Spleen (tissue), 11 donors: Measurements from ENCODE around the gene SUSD3. TPM values are rescaled to one million over a fixed set of nuclear protein-coding genes. Genes with fewer than 3 reads are reported as not detected.
A peak's percentile ranks its signal among the peaks of the same experiment; 100 is the strongest.

ENCODE experiments used
- DNase-seq: peaks from one replicate; pipeline ENCODE4 v3.0.0-alpha.2; 2020
- H3K27ac ChIP-seq, 8 donors: fragments of 200-600 bp; sonication (generic) in 7 of 8; 1 replicate in 4 of 8; 2 replicates in 4 of 8; pipeline versions ENCODE4 v1.5.0 to v1.8.0; 2016 to 2021; ENCODE audit warnings: inconsistent platforms in 4 of 8, mild to moderate bottlenecking in 4 of 8, moderate library complexity in 1 of 8
- H3K27me3 ChIP-seq, 7 donors: fragments of 200-600 bp; sonication (generic) in 6 of 7; replicated peaks in 1 of 7; 1 replicate in 4 of 7; 2 replicates in 3 of 7; pipeline versions ENCODE4 v1.5.0 to v1.8.0; 2016 to 2021; ENCODE audit warnings: inconsistent platforms in 3 of 7, mild to moderate bottlenecking in 1 of 7
- H3K36me3 ChIP-seq, 6 donors: fragments of 200-600 bp; sonication (generic) in 5 of 6; 1 replicate in 4 of 6; 2 replicates in 2 of 6; pipeline versions ENCODE4 v1.5.0 to v1.8.0; 2016 to 2021; ENCODE audit warnings: inconsistent platforms in 2 of 6
- H3K4me1 ChIP-seq, 6 donors: fragments of 200-600 bp; sonication (generic) in 5 of 6; 1 replicate in 3 of 6; 2 replicates in 3 of 6; pipeline versions ENCODE4 v1.5.0 to v1.8.0; 2016 to 2021; ENCODE audit warnings: inconsistent platforms in 3 of 6
- H3K4me3 ChIP-seq, 8 donors: fragments of 200-600 bp; sonication (generic) in 7 of 8; 1 replicate in 4 of 8; 2 replicates in 4 of 8; pipeline versions ENCODE4 v1.5.0 to v1.8.0; 2016 to 2021; ENCODE audit warnings: inconsistent platforms in 4 of 8, mild to moderate bottlenecking in 4 of 8, moderate library complexity in 2 of 8
- H3K9me3 ChIP-seq, 8 donors: fragments of 200-600 bp; sonication (generic) in 7 of 8; 1 replicate in 4 of 8; 2 replicates in 4 of 8; pipeline versions ENCODE4 v1.5.0 to v1.8.0; 2016 to 2021; ENCODE audit warnings: inconsistent platforms in 4 of 8
- POLR2A ChIP-seq, 3 donors: fragments of 450-650 bp; IDR thresholded peaks; one replicate each; pipeline ENCODE4 v1.5.1; 2017; ENCODE audit warnings: antibody characterized with exemption in 3 of 3, mild to moderate bottlenecking in 1 of 3
- POLR2AphosphoS5 ChIP-seq, 3 donors: sonication (generic); formaldehyde crosslinking; IDR thresholded peaks; one replicate each; pipeline ENCODE4 v1.5.1; 2017; ENCODE audit warnings: antibody characterized with exemption in 3 of 3
- WGBS, 5 donors: extraction: QIAGEN DNeasy Blood & Tissue Kit in 3 of 5; methylation state at CpG; one replicate each; pipeline versions ENCODE4 v1.1.5 to v1.1.7; 2013 to 2018; 5-methylcytosine and 5-hydroxymethylcytosine counted together
- intact Hi-C: fragments of 100-400 bp; cut with DNase I; formaldehyde crosslinking; loops from one replicate; pipeline ENCODE4 v1.15.0; 2023; ENCODE audit warnings: low total_unique reads
- polyA plus RNA-seq, 3 donors: library from polyadenylated mRNA; stranded (reverse); fragments of 200-250 nt; gene quantifications; one replicate each; pipeline ENCODE4 v1.2.1, GENCODE V29; 2013
- total RNA-seq, 7 donors: library from RNA; depleted of rRNA in 3 of 7; stranded (reverse); fragments of >200 nt in 3 of 7; fragmentation: NEBNext Ultra II Directional in 4 of 7; extraction: Animal tissue kit (Norgen Biotek cat#: 25700) in 4 of 7; gene quantifications; one replicate each; pipeline versions ENCODE4 v1.1.0 to v1.2.1, GENCODE V29; 2016 to 2021
- TF ChIP-seq, protein P1 (sequence below), 11 experiments: fragments of 200-600 bp in 7 of 11; fragments of 450-650 bp in 4 of 11; sonication (generic) in 4 of 11; IDR thresholded peaks in 8 of 11; conservative IDR thresholded peaks in 3 of 11; 1 replicate in 7 of 11; 2 replicates in 4 of 11; pipeline versions ENCODE4 v1.4.0 to v1.8.0; 2016 to 2021; ENCODE audit warnings: antibody characterized with exemption in 11 of 11, inconsistent platforms in 4 of 11, mild to moderate bottlenecking in 1 of 11
- donor health status: healthy with polysubstance abuse.
- donor health status: DM: no; HTN: no; CAD: no; lungs with moderate emphysema.
- donor health status: DM: no; HTN: no; CAD: no.
- donor health status: Bipolar disorder and iron deficiency.
- donor health status: healthy.
- donor health status: DM: no; HTN: no; CAD: no.
- donor health status: DM: yes; HTN: yes; CAD: no.

The SUSD3 gene
- total and polyA plus RNA-seq, 10 donors, result 27.6 to 68.8 (median 48.3) TPM

DNA sequence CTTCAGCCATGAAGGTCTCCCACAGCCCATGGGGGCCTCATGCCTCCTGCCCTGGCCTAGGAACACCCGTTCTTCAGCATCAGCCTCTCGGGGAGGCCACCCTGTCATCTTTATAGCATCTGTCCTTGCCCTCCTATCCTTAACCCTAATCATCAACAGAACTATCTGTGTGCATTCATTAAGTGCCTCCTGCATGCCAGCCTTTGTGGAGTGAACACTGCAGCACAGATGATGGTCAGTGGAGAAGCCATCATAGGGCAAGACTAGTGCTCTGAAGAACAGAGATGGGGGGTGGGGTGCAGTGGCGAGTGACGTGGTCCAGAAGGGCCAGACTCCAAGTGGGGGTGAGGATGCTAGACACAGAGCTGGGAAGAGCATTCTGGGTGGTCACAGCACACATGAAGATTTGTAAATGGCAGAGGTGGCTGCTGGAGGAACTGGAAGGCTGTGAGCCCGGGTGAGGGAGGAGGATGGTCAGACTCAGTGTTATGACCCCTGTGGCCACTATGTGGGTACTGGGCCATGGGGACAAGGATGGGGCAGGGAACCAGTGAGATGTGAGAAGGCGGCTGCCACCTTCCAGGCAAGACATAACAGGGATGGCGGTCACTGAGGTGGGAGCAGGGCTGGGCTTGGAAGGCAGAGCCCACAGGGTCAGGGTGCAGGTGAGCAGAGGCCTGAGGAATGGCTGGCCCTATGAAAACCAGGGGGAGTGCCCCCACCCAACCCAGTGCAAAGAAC is 33.9 kb downstream of the SUSD3 start:
- DNase-seq, result peak; percentile 77
- peaks cover 0 to 6% (median 0%) of the 10 kb centered on the region in 8 donors for H3K9me3 ChIP-seq
- H3K4me3 ChIP-seq, result no peak overlapping the region
- peaks cover 33 to 55% (median 45%) of the 10 kb centered on the region in 6 donors for H3K4me1 ChIP-seq
- 76 to 95% (median 85%) methylated on average over 7 of the region's 7 CpGs for WGBS, 5 donors
- peak overlapping the region; percentile 46 to 100 (median 98) for H3K27ac ChIP-seq
- peaks cover 0 to 23% (median 0%) of the 10 kb centered on the region in 6 donors for H3K36me3 ChIP-seq
- no peak for TF ChIP-seq POLR2A (IDR thresholded peaks at IDR 0.05)
- TF ChIP-seq POLR2AphosphoS5 (IDR thresholded peaks at IDR 0.05), result no peak
- TF ChIP-seq, protein P1, sequence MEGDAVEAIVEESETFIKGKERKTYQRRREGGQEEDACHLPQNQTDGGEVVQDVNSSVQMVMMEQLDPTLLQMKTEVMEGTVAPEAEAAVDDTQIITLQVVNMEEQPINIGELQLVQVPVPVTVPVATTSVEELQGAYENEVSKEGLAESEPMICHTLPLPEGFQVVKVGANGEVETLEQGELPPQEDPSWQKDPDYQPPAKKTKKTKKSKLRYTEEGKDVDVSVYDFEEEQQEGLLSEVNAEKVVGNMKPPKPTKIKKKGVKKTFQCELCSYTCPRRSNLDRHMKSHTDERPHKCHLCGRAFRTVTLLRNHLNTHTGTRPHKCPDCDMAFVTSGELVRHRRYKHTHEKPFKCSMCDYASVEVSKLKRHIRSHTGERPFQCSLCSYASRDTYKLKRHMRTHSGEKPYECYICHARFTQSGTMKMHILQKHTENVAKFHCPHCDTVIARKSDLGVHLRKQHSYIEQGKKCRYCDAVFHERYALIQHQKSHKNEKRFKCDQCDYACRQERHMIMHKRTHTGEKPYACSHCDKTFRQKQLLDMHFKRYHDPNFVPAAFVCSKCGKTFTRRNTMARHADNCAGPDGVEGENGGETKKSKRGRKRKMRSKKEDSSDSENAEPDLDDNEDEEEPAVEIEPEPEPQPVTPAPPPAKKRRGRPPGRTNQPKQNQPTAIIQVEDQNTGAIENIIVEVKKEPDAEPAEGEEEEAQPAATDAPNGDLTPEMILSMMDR (IDR thresholded peaks at IDR 0.05 in 8 of 11, conservative IDR thresholded peaks at IDR 0.05 in 3 of 11), result no peak
- intact Hi-C loops, result loop anchor here (10.0 kb wide), 1 partner anchor 88 kb away; no protein-coding TSS in a partner anchor
- no peaks in the 10 kb centered on the region for H3K27me3 ChIP-seq

DNA sequence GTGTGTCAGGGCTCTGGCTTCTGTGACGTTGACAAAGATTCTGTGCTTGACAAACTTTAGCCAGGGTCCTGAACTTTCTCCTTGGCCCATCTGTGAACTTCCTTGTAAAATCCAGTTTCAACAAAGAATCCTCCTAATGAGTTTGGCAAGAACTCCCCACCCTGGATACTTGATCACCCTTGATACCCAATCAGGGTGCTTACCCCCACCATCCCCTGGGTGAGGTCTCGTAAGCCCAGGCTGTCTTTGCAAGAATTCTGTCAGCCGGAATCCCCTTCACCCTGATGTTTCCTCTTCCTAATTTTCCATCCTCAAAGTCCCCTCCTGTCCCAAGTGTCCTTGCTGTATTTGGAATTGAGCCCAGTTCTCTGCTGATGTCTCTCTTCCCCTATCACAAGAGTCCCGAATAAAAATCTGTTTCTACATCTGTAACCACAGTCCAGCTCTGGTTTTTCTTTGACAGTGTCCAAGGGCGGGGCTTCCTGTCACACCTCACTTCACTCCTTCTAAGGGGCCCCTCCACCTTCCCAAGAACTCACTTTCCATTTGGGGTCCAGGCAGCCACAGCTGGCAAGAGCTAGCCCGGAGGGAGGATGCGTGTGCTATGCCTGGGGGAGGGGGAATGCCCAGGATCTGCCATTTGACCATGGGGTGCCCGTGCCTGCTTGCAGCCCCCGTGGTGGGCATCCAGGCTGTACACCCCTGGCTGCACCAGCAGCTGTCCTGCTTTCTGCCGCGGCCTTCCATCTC is 34.8 kb downstream of the SUSD3 start:
- H3K36me3 ChIP-seq, result peaks cover 0 to 14% (median 0%) of the 10 kb centered on the region in 6 donors
- peaks cover 41 to 64% (median 54%) of the 10 kb centered on the region in 6 donors for H3K4me1 ChIP-seq
- H3K4me3 ChIP-seq, result no peak overlapping the region
- H3K27ac ChIP-seq, result peak overlapping the region; percentile 95 to 100 (median 98)
- H3K27me3 ChIP-seq, result no peaks in the 10 kb centered on the region
- intact Hi-C loops, result loop anchor here (10.0 kb wide), 1 partner anchor 89 kb away; no protein-coding TSS in a partner anchor
- DNase-seq, result peak; percentile 84
- TF ChIP-seq, protein P1 (IDR thresholded peaks at IDR 0.05 in 8 of 11, conservative IDR thresholded peaks at IDR 0.05 in 3 of 11), result no peak
- TF ChIP-seq POLR2AphosphoS5 (IDR thresholded peaks at IDR 0.05), result peak; percentile 2 to 32 (median 19)
- H3K9me3 ChIP-seq, result peaks cover 0 to 6% (median 0%) of the 10 kb centered on the region in 8 donors
- WGBS, 5 donors, result 19 to 25% (median 25%) methylated on average over 11 of the region's 11 CpGs

DNA sequence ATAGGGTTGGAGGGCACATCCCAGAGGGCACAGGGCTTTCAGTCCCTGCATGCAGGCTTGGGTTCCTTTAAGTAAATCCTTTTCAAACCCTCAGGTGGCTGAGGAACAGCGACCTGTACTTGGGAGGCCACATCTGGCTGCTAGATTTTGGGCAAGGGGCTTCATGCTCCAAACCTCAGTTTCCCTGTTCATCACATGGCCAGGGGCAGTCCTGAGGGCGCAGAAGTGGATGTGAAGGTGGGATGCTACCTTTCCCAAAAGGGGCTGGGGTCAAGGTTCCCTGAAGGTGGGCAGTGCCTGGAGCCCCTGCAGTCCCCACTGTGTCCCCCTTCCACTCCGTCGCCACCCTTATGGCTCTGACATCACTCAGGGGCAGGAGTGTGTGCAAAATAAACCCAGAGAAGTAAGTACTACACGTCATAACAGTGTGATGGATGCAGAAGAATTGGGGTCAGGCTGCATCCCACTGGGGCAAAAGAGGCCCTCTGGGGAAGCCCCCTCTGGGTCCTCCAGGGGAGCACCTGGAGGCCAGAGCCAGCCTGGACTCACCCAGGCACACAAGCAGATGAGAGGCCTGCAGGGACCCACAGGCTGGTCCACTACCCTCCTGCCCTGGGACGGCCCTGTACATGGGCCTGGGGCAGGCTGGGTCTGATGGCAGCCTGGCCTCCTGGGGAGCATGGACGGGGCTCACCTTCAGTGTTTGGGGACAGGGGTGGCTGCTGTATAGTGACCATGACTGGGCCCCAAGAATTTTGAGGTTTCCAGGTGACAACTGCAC is 35.6 kb downstream of the SUSD3 start:
- TF ChIP-seq, protein P1 (IDR thresholded peaks at IDR 0.05 in 8 of 11, conservative IDR thresholded peaks at IDR 0.05 in 3 of 11), result no peak
- TF ChIP-seq POLR2A (IDR thresholded peaks at IDR 0.05), result no peak
- TF ChIP-seq POLR2AphosphoS5 (IDR thresholded peaks at IDR 0.05), result no peak
- peak; percentile 88 for DNase-seq
- intact Hi-C loops, result loop anchor here (10.0 kb wide), 1 partner anchor 89 kb away; no protein-coding TSS in a partner anchor
- Histone ChIP-seq H3K27ac (peak overlapping the region; percentile 95 to 100 (median 98)), H3K36me3 (peaks cover 0 to 7% (median 0%) of the 10 kb centered on the region in 6 donors), H3K4me3 (peak overlapping the region in 1 of 8 donors; percentile 73), H3K27me3 (no peaks in the 10 kb centered on the region), H3K9me3 (peaks cover 0 to 6% (median 0%) of the 10 kb centered on the region in 8 donors), H3K4me1 (peaks cover 49 to 72% (median 62%) of the 10 kb centered on the region in 6 donors)
- WGBS, 5 donors, result 58 to 73% (median 67%) methylated on average over 7 of the region's 7 CpGs
